Posterior vena cava (tissue), 2 donors: ENCODE measurements around the gene EPRS1. TPM values are rescaled to one million over a fixed set of nuclear protein-coding genes. Genes with fewer than 3 reads are reported as not detected.
"Not testable (repeated sequence)": the region's sequence is repeated elsewhere in the genome, so short reads cannot be mapped to it uniquely, and the experiment has no call there.

ENCODE experiments used
- DNase-seq: peaks from one replicate; pipeline ENCODE4 v3.0.0-alpha.2; 2020; ENCODE audit warnings: low spot score
- intact Hi-C, 2 donors: fragments of 100-400 bp; cut with DNase I; formaldehyde crosslinking; loops; one replicate each; pipeline versions ENCODE4 v1.14.1 to v1.14.2; 2022 to 2023
- total RNA-seq, 2 donors: library from RNA; stranded (reverse); fragmentation: NEBNext Ultra II Directional; extraction: Animal tissue kit (Norgen Biotek cat#: 25700); gene quantifications; one replicate each; pipeline ENCODE4 v1.2.1, GENCODE V29; 2021
- donor health status: DM: yes; HTN: yes; CAD: no.
- donor health status: DM: yes; HTN: yes; CAD: no.

EPRS1 gene
- total RNA-seq, 2 donors from 2014 or later: 77.7 to 90.1 TPM

- intact Hi-C loops: loop anchor here in 1 of 2 donors (5.0 kb wide), 1 partner anchor 47 kb away; the partner anchor contains the start of gene IARS2
Measured at GRCh38 chr1:220044678-220045355, 1.5 kb downstream of the EPRS1 start.

GRCh38 chr1:220043646-220044045 is 2.7 kb downstream of the EPRS1 start:
- intact Hi-C loops: no loop called here
- DNase-seq: no peak

More at GRCh38 chr1:220044678-220045355, 1.5 kb downstream of the EPRS1 start:
- no peak for DNase-seq

GRCh38 chr1:220040028-220040596 is 6.2 kb downstream of the EPRS1 start:
- intact Hi-C loops: no loop called here
- DNase-seq: no peak

GRCh38 chr1:220038640-220039039 is 7.7 kb downstream of the EPRS1 start:
- no peak for DNase-seq
- intact Hi-C loops: loop anchor here in 1 of 2 donors (10.0 kb wide), 1 partner anchor 56 kb away; the partner anchor contains the start of gene IARS2

GRCh38 chr1:220037810-220038209 is 8.5 kb downstream of the EPRS1 start:
- intact Hi-C loops: loop anchor here in 1 of 2 donors (10.0 kb wide), 1 partner anchor 57 kb away; the partner anchor contains the start of gene IARS2
- not testable (repeated sequence) for DNase-seq

GRCh38 chr1:220032911-220033310 is 13.4 kb downstream of the EPRS1 start:
- intact Hi-C loops: loop anchor here in 1 of 2 donors (10.0 kb wide), 1 partner anchor 62 kb away; the partner anchor contains the start of gene IARS2
- no peak for DNase-seq

- no peak for DNase-seq
- intact Hi-C loops: loop anchor here in 1 of 2 donors (10.0 kb wide), 1 partner anchor 64 kb away; the partner anchor contains the start of gene IARS2
Measured at GRCh38 chr1:220031287-220031686, 15.0 kb downstream of the EPRS1 start.

- no peak for DNase-seq
- intact Hi-C loops: no loop called here
Measured at GRCh38 chr1:220028346-220028895, 17.9 kb downstream of the EPRS1 start.

GRCh38 chr1:220019071-220019470 is 27.2 kb downstream of the EPRS1 start:
- intact Hi-C loops: no loop called here
- no peak for DNase-seq

- no peak for DNase-seq
- intact Hi-C loops: no loop called here
Measured at GRCh38 chr1:220013497-220013896, 32.8 kb downstream of the EPRS1 start.

- no peak for DNase-seq
- intact Hi-C loops: no loop called here
Measured at GRCh38 chr1:220012259-220012658, 34.0 kb downstream of the EPRS1 start.

- no peak for DNase-seq
- intact Hi-C loops: no loop called here
Measured at GRCh38 chr1:220011620-220012019, 34.7 kb downstream of the EPRS1 start.

GRCh38 chr1:220007438-220007837 is 38.9 kb downstream of the EPRS1 start:
- intact Hi-C loops: no loop called here

GRCh38 chr1:220005489-220005888 is 40.8 kb downstream of the EPRS1 start:
- no peak for DNase-seq
- intact Hi-C loops: no loop called here

More at GRCh38 chr1:220007438-220007837, 38.9 kb downstream of the EPRS1 start:
- DNase-seq: no peak

GRCh38 chr1:220003610-220004299 is 42.5 kb downstream of the EPRS1 start:
- no peak for DNase-seq
- intact Hi-C loops: no loop called here

- no peak for DNase-seq
- intact Hi-C loops: no loop called here
Measured at GRCh38 chr1:220003015-220003414, 43.3 kb downstream of the EPRS1 start.

- no peak for DNase-seq
- intact Hi-C loops: no loop called here
Measured at GRCh38 chr1:220001095-220001501, 45.2 kb downstream of the EPRS1 start.

- DNase-seq: no peak
- intact Hi-C loops: no loop called here
Measured at GRCh38 chr1:219999821-220000220, 46.5 kb downstream of the EPRS1 start.
